GM19397 (cell line): Measurements from ENCODE around the gene DRICH1.
"Not testable (repeated sequence)": the region's sequence is repeated elsewhere in the genome, so short reads cannot be mapped to it uniquely, and the experiment has no call there.

Source experiments
- ATAC-seq: cut with Tn5 transposase; IDR thresholded peaks from one replicate; pipeline ENCODE4 v1.9.1; 2021; ENCODE audit warnings: mild to moderate bottlenecking, moderate library complexity; ENCODE audit not compliant: unreplicated experiment

DRICH1 gene

DNA sequence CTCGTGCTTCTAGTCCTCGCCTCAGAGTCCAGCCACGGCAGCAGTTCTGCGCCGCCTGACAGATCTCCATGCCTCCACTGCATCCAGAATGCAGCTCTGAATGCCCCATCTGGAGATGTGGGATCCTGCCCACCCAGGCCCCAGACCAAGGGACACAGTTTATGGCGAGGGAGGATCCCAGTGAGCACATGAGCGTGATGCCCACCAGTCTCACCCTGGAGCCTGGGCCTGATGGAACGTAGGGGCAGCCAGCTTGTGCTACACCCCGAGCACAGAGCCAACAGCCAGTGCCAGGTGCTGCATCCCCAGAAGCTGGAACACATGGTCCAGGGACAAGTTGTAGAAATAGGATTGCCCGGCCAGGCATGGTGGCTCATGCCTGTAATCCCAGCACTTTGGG lies 62.4 kb downstream of the DRICH1 start:
- no peak for ATAC-seq

DNA sequence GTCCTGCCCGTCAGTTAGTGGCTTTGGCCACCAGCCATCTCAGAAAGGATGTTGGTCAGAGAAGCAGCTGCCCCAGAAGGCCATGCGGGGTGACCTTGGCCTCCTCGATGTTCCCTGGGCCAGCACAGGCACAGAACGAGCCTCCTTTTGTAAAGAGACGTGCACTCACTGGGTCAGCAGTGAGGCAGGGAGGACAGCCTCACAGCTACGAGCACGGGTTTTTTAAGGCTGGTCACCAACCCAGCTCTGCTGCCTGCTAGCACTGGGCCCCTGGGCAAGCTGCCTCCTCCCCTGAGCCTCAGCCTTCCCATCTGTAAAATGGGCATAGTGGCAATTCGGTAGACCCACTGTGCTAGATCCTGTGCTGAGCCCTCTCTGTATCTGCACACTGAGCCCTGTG lies 62.8 kb downstream of the DRICH1 start:
- ATAC-seq: no peak

DNA sequence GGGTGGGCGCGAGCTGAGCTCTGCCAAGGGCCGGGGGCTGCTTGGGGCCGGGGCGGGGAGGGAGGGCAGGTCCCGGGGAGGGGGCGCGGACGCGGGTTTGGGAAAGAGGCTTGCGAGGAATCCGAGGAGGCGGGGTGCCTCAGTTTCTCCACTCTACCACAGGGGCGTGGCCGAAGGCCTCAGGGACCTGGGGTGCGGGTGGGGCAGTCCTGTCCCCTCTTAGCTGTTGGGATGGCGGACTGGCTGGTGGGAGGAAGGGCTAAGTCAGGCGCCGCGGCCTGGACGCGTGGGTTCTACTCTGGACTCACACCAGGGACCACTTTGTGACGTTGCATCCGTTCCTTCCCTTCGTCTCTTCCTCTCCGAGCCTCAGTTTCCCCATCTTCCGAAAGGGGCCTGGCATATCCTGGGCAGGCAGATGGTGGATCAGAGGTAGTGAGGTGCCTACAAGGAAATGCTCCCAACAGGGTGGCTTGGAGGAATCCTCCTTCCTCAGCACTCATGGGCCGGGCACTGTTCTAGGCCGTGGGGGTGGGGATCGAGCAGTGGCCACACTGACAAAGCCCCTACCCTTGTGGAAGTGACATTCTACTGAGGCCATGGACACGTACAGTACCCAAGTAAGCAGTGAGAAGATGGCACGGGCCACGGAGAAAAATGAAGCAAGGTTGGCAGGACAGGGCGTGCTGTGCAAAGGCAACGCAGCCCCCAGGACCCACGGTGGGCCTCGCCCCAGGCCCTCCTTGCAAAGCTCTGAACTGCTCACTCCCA lies 65.2 kb downstream of the DRICH1 start:
- ATAC-seq: no peak

DNA sequence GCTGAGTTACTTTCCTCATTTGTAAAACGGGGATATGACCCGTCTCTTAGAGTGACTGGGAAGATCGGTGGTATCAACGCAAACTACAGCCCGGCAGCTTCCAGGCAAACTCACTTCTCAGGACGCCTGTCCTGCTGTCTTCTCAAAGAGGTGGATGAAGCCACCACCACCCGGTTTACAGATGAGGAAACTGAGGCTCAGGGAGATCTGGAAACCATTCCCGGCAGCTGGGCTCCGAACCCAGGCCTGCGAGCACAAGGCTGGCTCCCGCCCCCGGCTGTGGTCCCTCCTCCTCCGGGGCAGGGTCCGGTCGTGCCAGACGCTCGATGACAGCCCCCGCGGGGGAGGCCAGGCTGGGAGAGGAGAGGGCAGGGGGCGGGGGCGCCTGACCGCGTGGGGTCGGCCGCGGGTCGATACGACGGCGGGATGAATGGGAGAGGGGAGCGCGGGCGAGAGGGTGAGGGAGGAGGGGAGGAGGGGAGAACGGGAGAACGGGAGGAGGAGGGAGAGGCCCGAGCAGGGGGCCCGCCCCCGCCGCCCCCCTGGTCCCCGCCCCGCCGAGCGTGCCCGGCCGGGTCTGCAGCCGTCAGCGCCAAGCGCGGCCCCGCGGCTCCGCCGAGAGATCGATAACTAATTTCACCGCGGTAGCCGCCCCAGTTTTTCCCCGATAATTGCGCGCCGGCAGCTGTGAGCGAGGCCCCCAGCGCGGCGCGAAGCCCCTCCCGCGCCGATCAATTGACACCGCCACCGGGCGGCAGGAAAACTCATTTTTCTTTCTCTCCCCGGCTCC lies 66.0 kb downstream of the DRICH1 start:
- ATAC-seq: no peak

DNA sequence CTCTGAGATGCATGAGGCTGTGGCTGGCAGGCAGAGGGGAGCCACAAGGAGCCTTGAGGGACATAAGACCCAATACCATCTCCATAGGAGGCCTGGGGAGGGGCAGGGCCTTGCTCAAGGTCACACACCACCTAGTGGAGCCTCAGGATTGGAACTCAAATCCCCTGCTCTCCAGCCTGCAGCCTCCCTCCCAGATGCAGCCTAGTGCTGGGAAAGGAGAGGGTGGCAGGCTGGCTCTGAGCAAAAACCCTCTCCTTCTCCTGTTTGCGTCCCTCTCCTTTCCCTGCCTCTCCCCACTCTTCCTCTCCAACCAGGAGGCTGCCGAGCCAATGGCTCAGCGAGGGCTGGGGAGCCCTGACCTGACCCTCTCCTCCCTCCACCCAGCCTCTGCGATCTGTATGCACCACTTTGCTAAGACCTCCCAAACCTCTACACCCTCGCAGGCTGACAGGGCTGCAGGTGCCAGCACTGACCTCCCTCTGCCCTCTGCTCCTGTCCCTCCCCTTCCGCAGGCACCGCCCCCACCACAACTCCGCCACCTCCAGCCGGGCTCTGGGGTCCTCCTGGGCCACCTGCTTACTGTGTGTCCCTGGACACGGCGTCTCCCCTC lies 66.7 kb downstream of the DRICH1 start:
- ATAC-seq: no peak

GRCh38 chr22:23564276-23564675 lies 67.8 kb downstream of the DRICH1 start:
- no peak for ATAC-seq

DNA sequence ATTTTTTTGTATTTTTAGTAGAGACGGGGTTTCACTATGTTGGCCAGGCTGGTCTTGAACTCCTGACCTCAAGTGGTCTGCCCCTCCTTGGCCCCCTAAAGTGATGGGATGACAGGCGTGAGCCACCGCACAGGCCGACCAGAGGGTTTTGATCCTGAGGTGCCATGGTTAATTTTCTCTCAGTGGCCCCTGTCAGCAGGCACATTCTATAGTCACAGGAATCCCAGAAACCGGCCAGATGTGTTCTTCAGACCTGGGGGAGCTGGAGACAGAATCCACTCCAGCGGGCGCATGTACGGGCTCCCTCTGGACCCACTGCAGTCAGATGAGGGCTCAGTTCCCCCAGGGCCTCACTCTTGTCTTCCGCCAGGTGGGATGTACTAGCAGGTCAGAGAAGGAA lies 69.0 kb downstream of the DRICH1 start:
- ATAC-seq: no peak

GRCh38 chr22:23562186-23562585 lies 69.9 kb downstream of the DRICH1 start:
- ATAC-seq: no peak

- not testable (repeated sequence) for ATAC-seq
These were observed 71.1 kb downstream of the DRICH1 start for GRCh38 chr22:23561025-23561510.

DNA sequence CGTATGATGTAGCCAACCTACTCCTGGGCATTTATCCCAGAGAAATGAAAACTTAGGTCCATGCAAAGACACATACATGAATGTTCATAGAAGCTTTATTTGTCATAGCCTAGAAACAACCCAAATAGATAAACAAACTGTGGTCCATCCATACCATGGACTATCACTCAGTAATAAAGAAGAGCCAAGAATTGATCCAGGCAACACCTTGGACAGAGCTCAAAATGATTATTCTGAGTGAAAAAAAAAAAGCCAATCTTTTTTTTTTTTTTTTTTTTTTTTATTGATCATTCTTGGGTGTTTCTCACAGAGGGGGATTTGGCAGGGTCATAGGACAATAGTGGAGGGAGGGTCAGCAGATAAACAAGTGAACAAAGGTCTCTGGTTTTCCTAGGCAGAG lies 71.9 kb downstream of the DRICH1 start:
- not testable (repeated sequence) for ATAC-seq
